Measurements from ENCODE around the gene CACNA2D2.
A peak's percentile ranks its signal among the peaks of the same experiment; 100 is the strongest.

The CACNA2D2 gene

GRCh38 chr3:50433954-50434353 is 69.5 kb downstream of the CACNA2D2 start:
- no peak for TF ChIP-seq CTCF (IDR thresholded peaks at IDR 0.05; ENCODE audit: low read depth, low read length, missing control alignments)
- no peak for DNase-seq (ENCODE audit: extremely low read depth, low read depth)
- H3K4me3 ChIP-seq (replicated peaks; ENCODE audit: low read depth, low read length), result no peak overlapping the region

GRCh38 chr3:50430950-50431435 is 72.4 kb downstream of the CACNA2D2 start:
- TF ChIP-seq CTCF (IDR thresholded peaks at IDR 0.05; ENCODE audit: low read depth, low read length, missing control alignments), result no peak
- peak; percentile 26 for DNase-seq (ENCODE audit: extremely low read depth, low read depth)
- no peak overlapping the region for H3K4me3 ChIP-seq (replicated peaks; ENCODE audit: low read depth, low read length)

- no peak overlapping the region for H3K4me3 ChIP-seq (replicated peaks; ENCODE audit: low read depth, low read length)
- DNase-seq (ENCODE audit: extremely low read depth, low read depth), result no peak
- TF ChIP-seq CTCF (IDR thresholded peaks at IDR 0.05; ENCODE audit: low read depth, low read length, missing control alignments), result no peak
Observed at GRCh38 chr3:50430191-50430590, 73.2 kb downstream of the CACNA2D2 start.

- H3K4me3 ChIP-seq (replicated peaks; ENCODE audit: low read depth, low read length), result no peak overlapping the region
- no peak for DNase-seq (ENCODE audit: extremely low read depth, low read depth)
- peak; percentile 19 for TF ChIP-seq CTCF (IDR thresholded peaks at IDR 0.05; ENCODE audit: low read depth, low read length, missing control alignments)
Observed at GRCh38 chr3:50428007-50428633, 75.3 kb downstream of the CACNA2D2 start.

- DNase-seq (ENCODE audit: extremely low read depth, low read depth), result no peak
- H3K4me3 ChIP-seq (replicated peaks; ENCODE audit: low read depth, low read length), result no peak overlapping the region
- no peak for TF ChIP-seq CTCF (IDR thresholded peaks at IDR 0.05; ENCODE audit: low read depth, low read length, missing control alignments)
Observed at GRCh38 chr3:50427217-50427616, 76.2 kb downstream of the CACNA2D2 start.

- no peak for DNase-seq (ENCODE audit: extremely low read depth, low read depth)
- TF ChIP-seq CTCF (IDR thresholded peaks at IDR 0.05; ENCODE audit: low read depth, low read length, missing control alignments), result no peak
- H3K4me3 ChIP-seq (replicated peaks; ENCODE audit: low read depth, low read length), result no peak overlapping the region
Observed at GRCh38 chr3:50425911-50426310, 77.5 kb downstream of the CACNA2D2 start.

- H3K4me3 ChIP-seq (replicated peaks; ENCODE audit: low read depth, low read length), result no peak overlapping the region
- no peak for TF ChIP-seq CTCF (IDR thresholded peaks at IDR 0.05; ENCODE audit: low read depth, low read length, missing control alignments)
- DNase-seq (ENCODE audit: extremely low read depth, low read depth), result no peak
Observed at GRCh38 chr3:50423543-50423942, 79.9 kb downstream of the CACNA2D2 start.
